Lower leg skin (tissue), 3 donors: ENCODE data around the gene CTNNBL1.

ENCODE experiments used
- CTCF ChIP-seq, 3 donors: fragments of 450-650 bp; IDR thresholded peaks; one replicate each; pipeline ENCODE4 v1.5.1; 2016; ENCODE audit warnings: antibody characterized with exemption in 3 of 3, mild to moderate bottlenecking in 3 of 3, moderate library complexity in 2 of 3
- POLR2A ChIP-seq, 2 donors: fragments of 450-650 bp; IDR thresholded peaks; one replicate each; pipeline ENCODE4 v1.6.1; 2016 to 2017; ENCODE audit warnings: antibody characterized with exemption in 2 of 2, mild to moderate bottlenecking in 1 of 2, moderate library complexity in 1 of 2

- no peak for TF ChIP-seq POLR2A (IDR thresholded peaks at IDR 0.05)
- no peak for TF ChIP-seq CTCF (IDR thresholded peaks at IDR 0.05)
These were observed 187.1 kb downstream of the CTNNBL1 start for GRCh38 chr20:37880726-37881591.
